GM12892 (cell line): ENCODE results near the gene SHLD1.
"Not testable (repeated sequence)": the region's sequence is repeated elsewhere in the genome, so short reads cannot be mapped to it uniquely, and the experiment has no call there.

Experiments
- DNase-seq: peaks from one replicate; pipeline ENCODE4 v3.0.0; 2011; ENCODE audit not compliant: insufficient read length
- FAIRE-seq: peaks from 2 replicates; lab custom pipeline; 2011; peaks lifted over from hg19 to GRCh38; lab: Jason Lieb, UNC
- POLR2A ChIP-seq: IDR thresholded peaks from 2 replicates; pipeline ENCODE4 v1.6.1; 2011; ENCODE audit warnings: low read depth, low read length, control low read depth
- POLR2AphosphoS5 ChIP-seq: IDR thresholded peaks from 2 replicates; pipeline ENCODE4 v1.6.1; 2011; ENCODE audit warnings: low read depth, low read length, control low read depth
- TAF1 ChIP-seq: IDR thresholded peaks from 2 replicates; pipeline ENCODE4 v1.6.1; 2011; ENCODE audit warnings: low read depth, mild to moderate bottlenecking, control low read depth, low read length, borderline replicate concordance

SHLD1 gene

GRCh38 chr20:5741089-5741488 is 9.1 kb upstream of the SHLD1 start:
- TF ChIP-seq POLR2A: no peak
- TF ChIP-seq POLR2AphosphoS5: no peak
- no peak for TF ChIP-seq TAF1
- DNase-seq: no peak
- FAIRE-seq: no peak

GRCh38 chr20:5742041-5742440 is 8.2 kb upstream of the SHLD1 start:
- TF ChIP-seq TAF1 (no peak), POLR2AphosphoS5 (no peak), POLR2A (no peak)
- FAIRE-seq (no peak), DNase-seq (no peak)

GRCh38 chr20:5745416-5746030 is 4.7 kb upstream of the SHLD1 start:
- FAIRE-seq: no peak
- DNase-seq: no peak
- TF ChIP-seq POLR2A (no peak), POLR2AphosphoS5 (no peak), TAF1 (no peak)

GRCh38 chr20:5746064-5746463 is 4.1 kb upstream of the SHLD1 start:
- TF ChIP-seq POLR2A (no peak), TAF1 (no peak), POLR2AphosphoS5 (no peak)
- DNase-seq (no peak), FAIRE-seq (no peak)

- DNase-seq: no peak
These were observed 2.0 kb upstream of the SHLD1 start for GRCh38 chr20:5748246-5748645.

GRCh38 chr20:5749512-5749951 is 669 bp upstream of the SHLD1 start:
- not testable (repeated sequence) for DNase-seq, FAIRE-seq

More at GRCh38 chr20:5748246-5748645, 2.0 kb upstream of the SHLD1 start:
- TF ChIP-seq TAF1 (no peak), POLR2AphosphoS5 (no peak), POLR2A (no peak)
- no peak for FAIRE-seq

GRCh38 chr20:5751856-5752255 is 1.7 kb downstream of the SHLD1 start:
- DNase-seq (no peak), FAIRE-seq (no peak)
- TF ChIP-seq POLR2A: no peak
- no peak for TF ChIP-seq TAF1
- TF ChIP-seq POLR2AphosphoS5: no peak

GRCh38 chr20:5753814-5754213 is 3.6 kb downstream of the SHLD1 start:
- DNase-seq: no peak
- no peak for TF ChIP-seq POLR2AphosphoS5
- TF ChIP-seq POLR2A: no peak
- no peak for TF ChIP-seq TAF1
- FAIRE-seq: no peak

- FAIRE-seq (no peak), DNase-seq (no peak)
- TF ChIP-seq POLR2A (no peak), TAF1 (no peak), POLR2AphosphoS5 (no peak)
These were observed 7.7 kb downstream of the SHLD1 start for GRCh38 chr20:5757949-5758348.

GRCh38 chr20:5766085-5766764 is 16.0 kb downstream of the SHLD1 start:
- no peak for DNase-seq
- FAIRE-seq: no peak
- TF ChIP-seq POLR2AphosphoS5: no peak

GRCh38 chr20:5767493-5768098 is 17.4 kb downstream of the SHLD1 start:
- DNase-seq (no peak), FAIRE-seq (no peak)
- no peak for TF ChIP-seq TAF1
- TF ChIP-seq POLR2A: no peak
- no peak for TF ChIP-seq POLR2AphosphoS5
